Measurements from ENCODE around the gene PCDHGB2. TPM values are rescaled to one million over a fixed set of nuclear protein-coding genes. Genes with fewer than 3 reads are reported as not detected.

PCDHGB2 gene
- total RNA-seq, 8 experiments from 2014 or later: 0.41 to 10.7 (median 0.83) TPM

DNA sequence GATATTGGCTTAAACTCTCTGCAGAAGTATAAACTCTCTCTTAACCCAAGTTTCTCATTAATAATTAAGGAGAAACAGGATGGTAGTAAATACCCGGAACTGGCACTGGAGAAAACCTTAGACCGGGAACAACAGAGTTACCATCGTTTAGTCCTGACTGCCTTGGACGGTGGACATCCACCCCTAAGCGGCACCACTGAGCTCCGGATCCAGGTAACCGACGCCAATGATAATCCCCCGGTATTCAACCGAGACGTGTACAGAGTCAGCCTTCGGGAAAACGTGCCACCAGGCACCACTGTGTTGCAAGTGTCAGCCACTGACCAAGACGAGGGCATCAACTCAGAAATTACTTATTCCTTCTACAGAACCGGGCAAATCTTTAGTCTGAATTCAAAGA, 38.8 kb downstream of the PCDHGB2 start:
- in situ Hi-C loops (cut with MboI; ENCODE audit: low pct_unique_long_range_greater_than_20kb in 2 of 9, low sequenced_read_pairs in 9 of 9, unreplicated experiment in 9 of 9): no loop called here
- ATAC-seq (replicated peaks in 6 of 8): no peak
- no peak overlapping the region for H3K4me3 ChIP-seq
- WGBS, 10 experiments: 12 to 96% (median 82%) methylated on average over 2 to 13 of the region's 15 CpGs; no CpG with 5 or more reads in 1 of the 10 experiments
- no peaks in the 10 kb centered on the region for H3K4me1 ChIP-seq (replicated peaks in 1 of 2)
- no peak overlapping the region for H3K27ac ChIP-seq

DNA sequence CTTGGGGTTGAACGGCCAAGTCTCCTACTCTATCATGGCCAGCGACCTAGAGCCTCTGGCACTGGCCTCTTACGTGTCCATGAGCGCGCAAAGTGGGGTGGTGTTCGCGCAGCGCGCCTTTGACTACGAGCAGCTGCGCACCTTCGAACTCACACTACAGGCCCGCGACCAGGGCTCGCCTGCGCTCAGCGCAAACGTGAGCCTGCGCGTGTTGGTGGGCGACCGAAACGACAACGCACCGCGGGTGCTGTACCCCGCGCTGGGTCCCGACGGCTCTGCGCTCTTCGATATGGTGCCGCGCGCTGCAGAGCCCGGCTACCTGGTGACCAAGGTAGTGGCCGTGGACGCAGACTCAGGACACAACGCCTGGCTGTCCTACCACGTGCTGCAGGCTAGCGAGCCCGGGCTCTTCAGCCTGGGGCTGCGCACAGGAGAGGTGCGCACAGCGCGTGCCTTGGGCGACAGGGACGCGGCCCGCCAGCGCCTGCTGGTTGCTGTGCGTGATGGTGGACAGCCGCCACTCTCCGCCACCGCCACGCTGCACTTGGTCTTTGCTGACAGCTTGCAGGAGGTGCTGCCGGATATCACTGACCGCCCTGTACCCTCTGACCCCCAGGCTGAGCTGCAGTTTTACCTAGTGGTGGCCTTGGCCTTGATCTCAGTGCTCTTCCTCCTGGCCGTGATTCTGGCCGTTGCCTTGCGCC, 39.9 kb downstream of the PCDHGB2 start:
- Histone ChIP-seq H3K4me3 (no peak overlapping the region), H3K4me1 (replicated peaks in 1 of 2) (no peaks in the 10 kb centered on the region), H3K27ac (no peak overlapping the region)
- in situ Hi-C loops (cut with MboI; ENCODE audit: low pct_unique_long_range_greater_than_20kb in 2 of 9, low sequenced_read_pairs in 9 of 9, unreplicated experiment in 9 of 9): loop anchor here in 6 of 9 experiments (10.0 to 25.0 kb wide), 3 partner anchors 125 to 163 kb away; no protein-coding TSS in a partner anchor
- WGBS, 10 experiments: 20 to 100% (median 92%) methylated on average over 2 to 31 of the region's 61 CpGs; no CpG with 5 or more reads in 3 of the 10 experiments
- ATAC-seq (replicated peaks in 6 of 8): no peak

DNA sequence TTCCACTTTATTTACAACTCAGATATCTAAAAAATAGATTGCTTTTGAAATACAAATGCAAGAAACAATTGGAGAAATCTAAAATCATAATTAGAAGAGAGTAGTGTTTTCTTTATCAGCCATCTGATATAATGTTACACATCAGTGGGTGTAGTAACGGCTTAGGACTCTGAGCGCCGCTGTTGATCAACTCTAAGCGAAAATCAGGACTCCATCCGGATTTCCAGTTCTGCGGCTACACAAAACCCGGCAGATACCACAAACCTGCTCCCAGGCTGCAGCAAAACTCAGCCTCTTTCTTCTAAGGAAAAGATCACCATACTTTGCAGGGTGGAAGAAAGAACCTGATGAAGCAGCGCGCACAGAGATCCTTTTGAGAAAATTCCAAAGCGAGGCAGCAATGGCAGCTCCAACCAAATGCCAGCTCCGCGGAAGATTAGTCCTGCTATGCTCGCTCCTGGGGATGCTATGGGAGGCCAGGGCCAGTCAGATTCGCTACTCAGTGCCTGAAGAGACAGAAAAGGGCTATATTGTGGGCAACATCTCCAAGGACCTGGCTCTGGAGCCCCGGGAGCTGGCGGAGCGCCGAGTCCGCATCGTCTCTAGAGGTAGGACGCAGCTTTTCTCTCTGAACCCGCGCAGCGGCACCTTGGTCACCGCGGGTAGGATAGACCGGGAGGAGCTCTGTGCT, 42.9 kb downstream of the PCDHGB2 start, which contains the start of gene PCDHGA9:
PCDHGA9 (plus strand) TSS at position 226 of the 691 bp plus-strand sequence; CDS start at position 401, 175 bp downstream.
- H3K27ac ChIP-seq: no peak within 1 kb of the TSS
- no peaks in the 10 kb centered on the region for H3K4me1 ChIP-seq (replicated peaks in 1 of 2)
- in situ Hi-C loops (cut with MboI; ENCODE audit: low pct_unique_long_range_greater_than_20kb in 2 of 9, low sequenced_read_pairs in 9 of 9, unreplicated experiment in 9 of 9): loop anchor here in 6 of 9 experiments (10.0 to 25.0 kb wide), 3 partner anchors 122 to 160 kb away; no protein-coding TSS in a partner anchor
- peak in 2 of 8 experiments; percentile 68 to 88 for ATAC-seq (replicated peaks in 6 of 8)
- no peak within 1 kb of the TSS for H3K4me3 ChIP-seq
- 13 to 95% (median 80%) methylated on average over 3 to 26 of the region's 27 CpGs; no CpG with 5 or more reads in 1 of the 10 experiments for WGBS, 10 experiments

DNA sequence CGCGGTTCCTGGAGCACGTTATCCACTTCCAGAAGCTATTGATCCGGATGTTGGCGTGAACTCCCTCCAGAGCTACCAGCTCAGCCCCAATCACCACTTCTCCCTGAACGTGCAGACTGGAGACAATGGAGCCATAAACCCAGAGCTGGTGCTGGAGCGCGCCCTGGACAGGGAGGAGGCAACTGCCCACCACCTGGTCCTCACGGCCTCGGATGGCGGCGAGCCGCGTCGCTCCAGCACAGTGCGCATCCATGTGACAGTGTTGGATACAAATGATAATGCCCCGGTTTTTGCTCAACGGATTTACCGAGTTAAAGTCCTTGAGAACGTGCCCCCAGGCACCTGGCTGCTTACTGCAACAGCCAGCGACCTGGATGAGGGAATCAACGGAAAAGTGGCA, 43.6 kb downstream of the PCDHGB2 start:
- H3K4me3 ChIP-seq: no peak overlapping the region
- H3K27ac ChIP-seq: no peak overlapping the region
- in situ Hi-C loops (cut with MboI; ENCODE audit: low pct_unique_long_range_greater_than_20kb in 2 of 9, low sequenced_read_pairs in 9 of 9, unreplicated experiment in 9 of 9): loop anchor here in 6 of 9 experiments (10.0 to 25.0 kb wide), 3 partner anchors 121 to 159 kb away; no protein-coding TSS in a partner anchor
- no peaks in the 10 kb centered on the region for H3K4me1 ChIP-seq (replicated peaks in 1 of 2)
- no peak for ATAC-seq (replicated peaks in 6 of 8)
- WGBS, 10 experiments: 28 to 100% (median 90%) methylated on average over 1 to 21 of the region's 22 CpGs; no CpG with 5 or more reads in 1 of the 10 experiments

DNA sequence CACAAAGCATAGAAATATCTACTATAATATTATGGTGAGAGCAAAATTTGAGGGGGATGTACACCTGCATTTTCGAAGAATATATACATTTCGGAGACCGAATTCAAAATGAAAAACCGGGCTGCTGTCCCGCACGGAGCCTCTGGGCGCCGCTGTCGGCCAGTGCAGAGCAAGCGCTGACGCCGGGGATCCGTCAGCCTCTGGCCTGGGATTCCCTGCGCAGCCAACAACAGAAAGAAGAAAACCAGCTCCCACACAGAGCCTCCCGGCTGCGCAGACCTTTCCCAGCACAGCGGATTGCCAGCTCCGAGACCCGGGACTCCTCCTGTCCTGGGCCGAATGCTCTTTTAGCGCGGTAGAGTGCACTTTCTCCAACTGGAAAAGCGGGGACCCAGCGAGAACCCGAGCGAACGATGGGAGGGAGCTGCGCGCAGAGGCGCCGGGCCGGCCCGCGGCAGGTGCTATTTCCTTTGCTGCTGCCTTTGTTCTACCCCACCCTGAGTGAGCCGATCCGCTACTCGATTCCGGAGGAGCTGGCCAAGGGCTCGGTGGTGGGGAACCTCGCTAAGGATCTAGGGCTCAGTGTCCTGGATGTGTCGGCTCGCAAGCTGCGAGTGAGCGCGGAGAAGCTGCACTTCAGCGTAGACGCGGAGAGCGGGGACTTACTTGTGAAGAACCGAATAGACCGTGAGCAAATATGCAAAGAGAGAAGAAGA, 48.2 kb downstream of the PCDHGB2 start, which contains the start of gene PCDHGB6:
PCDHGB6 (plus strand) TSS at position 232 of the 716 bp plus-strand sequence; CDS start at position 414, 182 bp downstream.
- peak in 7 of 8 experiments; percentile 37 to 100 (median 98) for ATAC-seq (replicated peaks in 6 of 8)
- in situ Hi-C loops (cut with MboI; ENCODE audit: low pct_unique_long_range_greater_than_20kb in 2 of 9, low sequenced_read_pairs in 9 of 9, unreplicated experiment in 9 of 9): loop anchor here in 6 of 9 experiments (10.0 to 25.0 kb wide), 3 partner anchors 117 to 154 kb away; no protein-coding TSS in a partner anchor
- WGBS, 10 experiments: 10 to 60% (median 22%) methylated on average over 1 to 23 of the region's 51 CpGs; no CpG with 5 or more reads in 3 of the 10 experiments
- peaks cover 11 to 15% of the 10 kb centered on the region in 2 donors for H3K4me1 ChIP-seq (replicated peaks in 1 of 2)
- peak within 1 kb of the TSS; percentile 45 to 92 (median 69) for H3K4me3 ChIP-seq
- H3K27ac ChIP-seq: peak within 1 kb of the TSS; percentile 90 to 94

DNA sequence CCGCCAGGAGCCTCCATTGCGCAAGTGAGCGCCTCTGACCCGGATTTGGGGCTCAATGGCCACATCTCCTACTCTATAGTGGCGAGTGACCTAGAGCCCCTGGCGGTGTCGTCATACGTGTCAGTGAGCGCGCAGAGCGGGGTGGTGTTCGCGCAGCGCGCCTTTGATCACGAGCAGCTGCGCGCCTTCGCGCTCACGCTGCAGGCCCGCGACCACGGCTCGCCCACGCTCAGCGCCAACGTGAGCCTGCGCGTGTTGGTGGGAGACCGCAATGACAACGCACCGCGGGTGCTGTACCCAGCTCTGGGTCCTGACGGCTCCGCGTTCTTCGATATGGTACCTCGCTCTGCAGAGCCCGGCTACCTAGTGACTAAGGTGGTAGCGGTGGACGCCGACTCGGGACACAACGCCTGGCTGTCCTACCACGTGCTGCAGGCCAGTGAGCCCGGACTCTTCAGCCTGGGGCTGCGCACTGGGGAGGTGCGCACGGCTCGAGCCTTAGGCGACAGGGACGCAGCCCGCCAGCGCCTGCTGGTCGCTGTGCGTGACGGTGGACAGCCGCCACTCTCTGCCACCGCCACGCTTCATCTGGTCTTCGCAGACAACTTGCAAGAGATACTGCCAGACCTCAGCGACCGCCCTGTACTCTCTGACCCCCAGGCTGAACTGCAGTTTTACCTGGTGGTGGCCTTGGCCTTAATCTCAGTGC, 50.0 kb downstream of the PCDHGB2 start:
- no peak overlapping the region for H3K27ac ChIP-seq
- ATAC-seq (replicated peaks in 6 of 8): no peak
- H3K4me1 ChIP-seq (replicated peaks in 1 of 2): peaks cover 11 to 15% of the 10 kb centered on the region in 2 donors
- peak overlapping the region in 3 of 5 donors; percentile 11 to 72 (median 45) for H3K4me3 ChIP-seq
- WGBS, 10 experiments: 0 to 100% (median 94%) methylated on average over 1 to 27 of the region's 64 CpGs; no CpG with 5 or more reads in 3 of the 10 experiments
- in situ Hi-C loops (cut with MboI; ENCODE audit: low pct_unique_long_range_greater_than_20kb in 2 of 9, low sequenced_read_pairs in 9 of 9, unreplicated experiment in 9 of 9): loop anchor here in 7 of 9 experiments (10.0 to 25.0 kb wide), 4 partner anchors 115 to 155 kb away; no protein-coding TSS in a partner anchor

DNA sequence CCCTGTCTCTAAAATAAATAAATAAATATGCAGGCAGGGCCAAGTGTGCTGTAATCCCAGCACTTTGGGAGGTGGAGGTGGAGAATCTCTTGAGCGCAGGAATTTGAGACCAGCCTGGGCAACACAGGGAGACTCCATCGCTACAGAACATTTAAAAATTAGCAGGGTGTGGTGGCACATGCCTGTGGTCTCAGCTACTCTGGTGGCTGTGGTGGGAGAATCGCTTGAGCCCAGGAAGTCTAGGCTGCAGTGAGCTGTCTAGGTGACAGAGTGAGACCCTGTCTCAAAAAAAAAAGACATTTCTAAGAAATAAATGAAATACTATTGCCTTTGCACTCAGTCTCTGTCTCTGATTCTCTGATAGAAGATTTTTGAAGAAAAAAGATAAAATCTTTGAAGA, 51.8 kb downstream of the PCDHGB2 start:
- 57 to 100% (median 95%) methylated on average over 1 to 3 of the region's 3 CpGs; no CpG with 5 or more reads in 1 of the 10 experiments for WGBS, 10 experiments
- no peak for ATAC-seq (replicated peaks in 6 of 8)
- no peak overlapping the region for H3K27ac ChIP-seq
- peak overlapping the region in 3 of 5 donors; percentile 18 to 24 (median 23) for H3K4me3 ChIP-seq
- in situ Hi-C loops (cut with MboI; ENCODE audit: low pct_unique_long_range_greater_than_20kb in 2 of 9, low sequenced_read_pairs in 9 of 9, unreplicated experiment in 9 of 9): loop anchor here in 6 of 9 experiments (10.0 to 25.0 kb wide), 3 partner anchors 126 to 153 kb away; no protein-coding TSS in a partner anchor
- H3K4me1 ChIP-seq (replicated peaks in 1 of 2): peaks cover 11 to 15% of the 10 kb centered on the region in 2 donors

Other genes starting within 250 kb of the PCDHGB2 start
- 1 to 10 TPM in 4 of 8 experiments, under 1 TPM in 4; 0.20 to 2.0 (median 1.2) TPM for gene PCDHB4, start 238.2 kb upstream of the PCDHGB2 start, total RNA-seq
- gene PCDHB5, start 224.8 kb upstream of the PCDHGB2 start, total RNA-seq: 10 to 100 TPM in 3 of 8 experiments, 1 to 10 TPM in 1, under 1 TPM in 3, not detected in 1; 0.27 to 51.6 (median 8.5) TPM
- gene PCDHB6, start 209.9 kb upstream of the PCDHGB2 start, total RNA-seq: 1 to 10 TPM in 4 of 8 experiments, under 1 TPM in 3, not detected in 1; 0.28 to 2.8 (median 2.3) TPM
- gene PCDHB7, start 187.3 kb upstream of the PCDHGB2 start, total RNA-seq: 1 to 10 TPM in 3 of 8 experiments, under 1 TPM in 5; 0.20 to 2.0 (median 0.50) TPM
- 1 to 10 TPM in 4 of 8 experiments, under 1 TPM in 4; 0.11 to 4.4 (median 1.8) TPM for gene PCDHB8, start 182.2 kb upstream of the PCDHGB2 start, total RNA-seq
- 1 to 10 TPM in 5 of 8 experiments, under 1 TPM in 3; 0.25 to 3.4 (median 1.8) TPM for gene PCDHB16, start 177.6 kb upstream of the PCDHGB2 start, total RNA-seq
- 10 to 100 TPM in 1 of 8 experiments, 1 to 10 TPM in 6, under 1 TPM in 1; 0.72 to 10.1 (median 2.3) TPM for gene PCDHB9, start 172.8 kb upstream of the PCDHGB2 start, total RNA-seq
- gene PCDHB10, start 167.6 kb upstream of the PCDHGB2 start, total RNA-seq: 10 to 100 TPM in 1 of 8 experiments, 1 to 10 TPM in 4, under 1 TPM in 3; 0.20 to 25.4 (median 5.5) TPM
- gene PCDHB11, start 160.4 kb upstream of the PCDHGB2 start, total RNA-seq: 1 to 10 TPM in 6 of 8 experiments, under 1 TPM in 2; 0.46 to 6.1 (median 3.4) TPM
- gene PCDHB12, start 151.3 kb upstream of the PCDHGB2 start, total RNA-seq: 1 to 10 TPM in 5 of 8 experiments, under 1 TPM in 3; 0.31 to 8.9 (median 2.9) TPM
- gene PCDHB13, start 146.1 kb upstream of the PCDHGB2 start, total RNA-seq: 1 to 10 TPM in 7 of 8 experiments, under 1 TPM in 1; 0.25 to 6.7 (median 2.9) TPM
- gene PCDHB14, start 136.7 kb upstream of the PCDHGB2 start, total RNA-seq: 10 to 100 TPM in 1 of 8 experiments, 1 to 10 TPM in 7; 1.2 to 16.7 (median 6.5) TPM
- gene PCDHB15, start 114.6 kb upstream of the PCDHGB2 start, total RNA-seq: 1 to 10 TPM in 6 of 8 experiments, under 1 TPM in 2; 0.25 to 8.6 (median 3.5) TPM
- 1 to 10 TPM in 1 of 8 experiments, under 1 TPM in 5, not detected in 2; 0.14 to 1.4 (median 0.54) TPM for gene SLC25A2, start 55.9 kb upstream of the PCDHGB2 start, total RNA-seq
- gene TAF7, start 39.2 kb upstream of the PCDHGB2 start, total RNA-seq: 100 to 1,000 TPM in 2 of 8 experiments, 10 to 100 TPM in 6; 58.8 to 118 (median 71.3) TPM
- gene PCDHGA1, start 29.5 kb upstream of the PCDHGB2 start, total RNA-seq: 1 to 10 TPM in 2 of 8 experiments, under 1 TPM in 6; 0.23 to 1.3 (median 0.79) TPM
- gene PCDHGA2, start 21.2 kb upstream of the PCDHGB2 start, total RNA-seq: 1 to 10 TPM in 2 of 8 experiments, under 1 TPM in 6; 0.16 to 1.5 (median 0.34) TPM
- gene PCDHGA3, start 16.2 kb upstream of the PCDHGB2 start, total RNA-seq: 10 to 100 TPM in 1 of 8 experiments, 1 to 10 TPM in 1, under 1 TPM in 6; 0.05 to 32.1 (median 0.65) TPM
- 1 to 10 TPM in 3 of 8 experiments, under 1 TPM in 5; 0.33 to 4.4 (median 0.83) TPM for gene PCDHGB1, start 9.9 kb upstream of the PCDHGB2 start, total RNA-seq
- gene PCDHGA4, start 5.0 kb upstream of the PCDHGB2 start, total RNA-seq: 1 to 10 TPM in 5 of 8 experiments, under 1 TPM in 3; 0.22 to 3.2 (median 1.4) TPM
- 1 to 10 TPM in 2 of 8 experiments, under 1 TPM in 6; 0.16 to 5.2 (median 0.50) TPM for gene PCDHGA5, start 4.2 kb downstream of the PCDHGB2 start, total RNA-seq
- 1 to 10 TPM in 3 of 8 experiments, under 1 TPM in 5; 0.22 to 6.5 (median 0.59) TPM for gene PCDHGB3, start 10.2 kb downstream of the PCDHGB2 start, total RNA-seq
- gene PCDHGA6, start 13.9 kb downstream of the PCDHGB2 start, total RNA-seq: 1 to 10 TPM in 4 of 8 experiments, under 1 TPM in 4; 0.11 to 6.9 (median 0.88) TPM
- gene PCDHGA7, start 22.7 kb downstream of the PCDHGB2 start, total RNA-seq: 1 to 10 TPM in 2 of 8 experiments, under 1 TPM in 6; 0.16 to 5.8 (median 0.52) TPM
- gene PCDHGB4, start 27.7 kb downstream of the PCDHGB2 start, total RNA-seq: 10 to 100 TPM in 1 of 8 experiments, 1 to 10 TPM in 5, under 1 TPM in 2; 0.22 to 92.9 (median 1.4) TPM
- gene PCDHGA8, start 32.6 kb downstream of the PCDHGB2 start, total RNA-seq: 1 to 10 TPM in 2 of 8 experiments, under 1 TPM in 6; 0.11 to 5.7 (median 0.57) TPM
- gene PCDHGB5, start 38.0 kb downstream of the PCDHGB2 start, total RNA-seq: 10 to 100 TPM in 1 of 8 experiments, 1 to 10 TPM in 3, under 1 TPM in 4; 0.05 to 11.4 (median 0.83) TPM
- gene PCDHGA9, start 42.8 kb downstream of the PCDHGB2 start, total RNA-seq: 1 to 10 TPM in 4 of 8 experiments, under 1 TPM in 4; 0.22 to 5.5 (median 1.3) TPM
- 10 to 100 TPM in 5 of 8 experiments, 1 to 10 TPM in 3; 1.1 to 46.7 (median 31.5) TPM for gene PCDHGB6, start 48.0 kb downstream of the PCDHGB2 start, total RNA-seq
- 1 to 10 TPM; 2.1 to 7.6 (median 4.4) TPM for gene PCDHGA10, start 53.0 kb downstream of the PCDHGB2 start, total RNA-seq
- gene PCDHGB7, start 57.7 kb downstream of the PCDHGB2 start, total RNA-seq: 10 to 100 TPM in 2 of 8 experiments, 1 to 10 TPM in 6; 4.7 to 31.4 (median 9.2) TPM
- gene PCDHGA11, start 61.1 kb downstream of the PCDHGB2 start, total RNA-seq: 1 to 10 TPM; 1.3 to 8.8 (median 3.8) TPM
- 10 to 100 TPM in 1 of 8 experiments, 1 to 10 TPM in 7; 1.0 to 16.1 (median 1.5) TPM for gene PCDHGA12, start 70.5 kb downstream of the PCDHGB2 start, total RNA-seq
- gene PCDHGC3, start 116.0 kb downstream of the PCDHGB2 start, total RNA-seq: 10 to 100 TPM; 15.4 to 73.0 (median 26.0) TPM
- 1 to 10 TPM in 5 of 8 experiments, under 1 TPM in 3; 0.46 to 6.7 (median 4.8) TPM for gene PCDHGC4, start 125.0 kb downstream of the PCDHGB2 start, total RNA-seq
- 1 to 10 TPM in 4 of 8 experiments, under 1 TPM in 4; 0.31 to 4.1 (median 1.1) TPM for gene PCDHGC5, start 129.1 kb downstream of the PCDHGB2 start, total RNA-seq